HG02610 (cell line): ENCODE results near the gene SPEG.

Source experiments
- ATAC-seq: cut with Tn5 transposase; IDR thresholded peaks from one replicate; pipeline ENCODE4 v1.9.1; 2021; ENCODE audit warnings: mild to moderate bottlenecking, moderate library complexity; ENCODE audit not compliant: unreplicated experiment

Gene SPEG

DNA sequence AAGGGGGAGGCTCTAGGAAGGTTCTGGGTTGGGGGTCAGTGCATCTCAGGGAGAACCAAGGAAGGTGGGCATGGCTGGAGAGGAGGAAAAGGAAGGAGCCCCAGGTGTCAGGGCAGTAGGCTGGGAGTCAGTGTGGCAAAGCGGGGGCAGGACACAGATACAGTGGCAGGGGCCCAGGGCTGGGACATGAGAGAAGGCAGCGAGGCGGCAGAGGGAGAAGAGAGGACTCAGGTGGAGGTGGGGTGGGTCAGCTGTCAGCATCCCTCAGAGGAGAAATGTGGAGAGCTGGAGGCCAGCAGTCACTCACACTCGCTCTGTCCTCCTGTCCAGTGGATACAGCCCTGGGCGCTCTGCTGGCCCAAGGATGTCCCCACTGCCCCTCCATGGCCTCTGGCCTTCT, 58.4 kb downstream of the SPEG start:
- no peak for ATAC-seq

DNA sequence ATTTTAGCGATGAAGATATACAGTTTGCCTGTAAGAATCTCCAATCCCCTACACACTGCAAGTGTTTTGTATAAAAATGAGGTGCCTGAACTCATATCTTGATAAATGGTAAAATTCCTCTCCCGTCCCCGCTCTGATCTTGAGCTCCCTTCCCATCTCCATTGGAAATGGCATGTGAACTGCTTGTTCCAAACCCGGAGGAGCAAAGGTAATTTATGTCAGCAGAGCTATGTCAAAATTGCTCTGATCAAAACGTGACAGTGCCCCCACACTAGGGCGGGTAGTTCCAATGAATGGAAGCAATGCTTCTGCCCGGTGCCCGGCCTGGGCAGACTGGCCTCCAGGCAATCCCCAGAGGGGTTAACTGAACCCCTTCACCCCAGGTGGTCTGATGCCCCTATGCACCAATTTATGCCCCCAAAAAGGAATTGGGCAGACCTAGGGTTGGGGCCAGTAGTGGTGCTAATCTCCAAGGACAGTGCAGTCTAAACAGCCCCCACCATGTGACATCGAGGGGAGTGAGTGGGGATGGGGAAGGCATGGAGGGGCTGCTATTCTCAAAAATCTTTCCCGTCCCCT, 60.4 kb downstream of the SPEG start:
- no peak for ATAC-seq

DNA sequence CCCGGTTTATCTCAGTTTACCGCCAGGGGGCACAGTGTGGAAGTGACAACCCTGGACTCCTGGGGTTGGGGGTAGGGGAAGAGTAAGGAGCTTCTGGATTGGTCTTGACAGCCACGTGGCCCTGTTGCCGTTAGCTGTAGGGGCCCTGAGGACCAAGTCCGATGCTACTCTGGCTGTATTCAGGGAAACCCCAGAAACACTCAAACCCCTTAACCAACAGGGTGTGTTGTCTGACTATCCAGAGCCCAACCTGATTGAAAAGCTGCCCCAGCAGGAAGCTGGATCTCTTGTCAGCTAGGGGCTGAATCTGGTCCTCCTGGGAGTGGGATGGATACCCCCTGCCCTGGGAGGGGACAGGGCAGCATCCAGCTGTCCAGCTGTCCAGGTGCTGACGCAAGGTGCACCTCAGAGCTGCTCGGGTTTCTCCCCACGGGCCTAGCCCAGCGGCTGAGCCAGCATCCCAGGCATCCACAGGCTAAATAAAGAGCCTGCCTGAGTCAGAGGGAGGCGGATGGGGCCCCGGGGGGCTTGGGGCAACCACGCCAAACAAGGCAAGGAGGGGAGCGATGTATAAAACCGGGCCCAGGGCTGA, 61.0 kb downstream of the SPEG start:
- ATAC-seq, result no peak

DNA sequence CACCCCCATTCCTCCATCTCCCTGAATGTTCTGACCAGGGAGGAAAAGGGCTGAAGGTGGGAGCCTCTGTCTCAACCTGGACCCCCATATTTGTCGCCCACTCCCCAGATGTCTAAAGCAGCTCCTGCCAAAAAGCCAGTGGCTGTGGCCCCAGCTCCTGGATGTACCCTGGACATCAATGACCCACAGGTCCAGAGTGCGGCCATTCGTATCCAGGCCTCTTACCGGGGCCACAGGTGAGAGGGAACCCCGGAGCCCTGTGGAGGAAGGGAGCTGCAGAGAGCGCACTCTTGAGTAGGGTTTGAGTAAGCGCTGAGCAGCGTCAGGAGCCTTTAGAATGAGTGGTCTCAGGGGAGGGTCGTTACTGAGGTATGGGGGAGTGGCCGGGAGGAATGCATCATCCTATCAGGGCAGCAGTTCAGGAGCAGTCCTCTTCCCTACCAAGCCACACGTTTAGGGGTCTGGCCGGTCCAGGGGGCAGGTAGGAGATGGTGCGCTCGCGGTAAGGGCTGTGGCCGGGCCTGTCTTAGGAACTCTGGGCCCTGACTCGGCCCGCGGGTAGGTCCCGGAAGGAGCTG, 61.7 kb downstream of the SPEG start:
- ATAC-seq, result no peak

DNA sequence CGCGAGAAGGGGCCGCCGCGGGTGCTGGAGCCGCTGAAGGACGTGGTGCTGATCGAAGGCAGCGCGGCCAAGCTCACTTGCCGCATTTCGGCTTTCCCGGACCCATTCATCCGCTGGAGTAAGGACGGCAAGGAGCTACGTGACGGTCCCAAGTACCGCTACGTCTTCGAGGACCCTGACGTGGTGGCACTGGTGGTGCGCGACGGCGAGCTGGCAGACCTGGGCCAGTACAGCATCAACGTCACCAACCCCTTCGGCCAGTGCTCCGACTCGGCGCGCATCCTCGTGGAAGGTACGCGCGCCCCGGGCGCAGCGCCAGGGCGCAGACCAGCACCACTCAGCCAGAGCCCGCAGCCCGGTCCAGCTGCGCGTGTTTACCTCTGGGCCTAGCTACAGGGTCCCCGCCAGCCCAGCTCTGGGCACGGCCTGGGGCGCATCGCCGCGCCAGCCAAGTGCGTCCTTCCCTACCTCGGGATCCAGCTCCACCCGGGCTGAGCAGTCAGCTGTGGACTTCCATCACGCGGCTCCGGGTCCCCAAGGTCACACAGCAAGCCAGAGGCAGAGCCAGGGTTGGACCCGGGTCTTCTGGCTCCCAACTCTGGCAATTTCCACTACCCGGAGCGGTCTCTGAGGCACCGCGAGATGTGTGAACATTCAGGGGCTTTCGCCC, 62.3 kb downstream of the SPEG start:
- no peak for ATAC-seq

DNA sequence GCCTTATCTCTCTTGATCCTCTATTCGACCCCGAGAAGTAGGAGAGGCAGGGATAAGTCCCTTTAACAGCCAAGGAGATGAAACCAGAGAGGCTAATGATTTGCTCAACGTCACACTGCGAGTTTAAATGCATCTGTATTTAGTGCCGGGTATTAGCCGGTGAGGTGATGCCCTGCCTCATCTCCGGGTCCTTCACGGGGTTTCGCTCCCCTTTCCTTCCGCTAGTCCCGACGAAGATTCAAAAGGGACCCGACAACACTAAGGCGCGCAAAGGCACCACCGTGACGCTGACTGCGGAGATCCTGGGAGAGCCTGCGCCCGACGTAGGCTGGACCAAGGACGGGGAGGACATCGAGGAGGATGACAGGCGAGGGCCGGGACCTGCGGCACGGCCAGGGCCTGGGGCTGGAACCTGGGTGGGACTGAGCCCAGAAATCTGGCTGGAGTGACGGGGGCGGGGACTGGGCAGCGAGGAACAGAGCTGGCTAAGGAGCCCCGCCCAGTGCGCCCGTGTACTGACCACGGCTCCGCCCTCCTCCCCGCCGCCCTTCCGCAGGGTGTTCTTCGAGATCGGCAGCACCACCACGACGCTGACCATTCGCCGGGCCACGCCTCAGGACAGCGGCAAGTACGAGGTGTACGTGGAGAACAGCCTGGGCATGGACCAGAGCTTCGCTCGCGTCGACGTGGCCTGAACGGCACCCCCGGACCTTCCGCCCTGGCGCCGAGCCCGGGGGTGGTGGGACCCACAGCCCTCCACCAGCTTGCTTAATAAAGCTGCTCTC, 63.0 kb downstream of the SPEG start:
- no peak for ATAC-seq

DNA sequence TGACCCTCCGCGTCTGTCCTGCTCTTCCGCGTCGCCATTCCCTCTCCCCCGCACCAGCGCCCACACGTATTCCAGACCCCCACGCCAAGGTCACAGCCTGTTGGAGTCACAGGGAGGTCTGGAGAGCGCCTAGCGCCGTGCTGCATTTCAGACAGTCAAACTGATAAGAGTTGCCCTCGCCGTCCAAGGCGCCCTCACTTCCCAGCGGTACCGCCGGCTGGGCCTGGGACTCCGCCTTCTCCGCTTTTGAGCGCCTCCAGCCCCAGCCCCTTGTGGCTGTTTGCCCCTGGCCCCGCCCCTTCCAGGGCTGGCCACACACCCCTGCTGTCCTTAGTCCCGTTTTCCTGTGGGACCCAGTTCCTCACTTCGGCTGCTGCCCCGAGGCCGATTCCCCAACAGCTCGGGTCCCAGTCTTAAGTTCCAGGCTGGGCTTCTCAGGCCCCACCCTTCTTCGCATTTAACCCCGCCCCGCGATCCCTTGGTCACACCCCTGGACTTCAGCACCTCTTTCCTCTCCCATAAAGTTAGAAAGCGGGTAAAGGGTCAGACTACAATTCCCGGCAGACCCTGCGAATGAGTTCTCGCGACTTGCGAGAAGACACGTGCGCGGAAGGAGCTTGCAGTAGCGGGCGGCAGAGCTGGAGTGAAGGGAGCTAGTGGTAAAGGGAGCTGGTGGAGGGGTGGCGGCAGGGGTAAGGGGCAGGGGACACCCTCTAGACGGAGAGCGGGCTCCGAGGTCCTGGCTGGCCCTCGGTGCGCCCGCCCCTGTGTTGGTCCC, 63.8 kb downstream of the SPEG start, which contains the start of gene GMPPA:
GMPPA (plus strand) TSS at position 612 of the 778 bp plus-strand sequence. CDS start 1,085 bp downstream, outside the sequence.
- peak; percentile 97 for ATAC-seq

DNA sequence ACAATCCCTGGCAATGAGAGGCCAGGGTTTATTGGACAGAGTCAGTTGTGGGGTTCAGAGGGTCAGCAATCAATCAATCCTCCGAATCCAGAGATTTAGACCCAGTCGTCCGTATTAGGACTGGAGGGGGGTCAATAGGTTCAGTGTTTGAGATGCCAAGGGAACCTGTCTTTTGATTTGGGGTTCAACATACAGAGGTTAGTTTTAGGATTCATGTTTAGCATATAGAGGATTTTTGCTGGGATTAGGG, 64.3 kb downstream of the SPEG start:
- no peak for ATAC-seq

DNA sequence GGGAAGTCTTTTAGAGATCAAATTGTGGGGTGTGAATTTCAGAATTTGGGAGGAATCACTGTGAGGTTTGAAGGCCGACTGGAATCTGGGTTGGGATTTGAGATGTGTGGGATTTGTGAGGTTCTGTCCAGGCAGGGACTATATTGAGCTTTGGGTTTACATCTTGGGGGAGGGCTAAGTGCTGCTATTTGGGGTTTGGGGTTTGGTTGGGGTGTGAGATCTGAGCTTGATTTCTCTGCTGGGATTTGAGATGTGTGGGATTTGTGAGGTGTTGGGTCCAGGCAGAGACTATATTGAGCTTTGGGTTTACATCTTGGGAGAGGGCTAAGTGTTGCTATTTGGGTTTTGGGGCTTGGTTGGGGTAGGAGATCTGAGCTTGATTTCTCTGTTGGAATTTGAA, 64.9 kb downstream of the SPEG start:
- no peak for ATAC-seq

DNA sequence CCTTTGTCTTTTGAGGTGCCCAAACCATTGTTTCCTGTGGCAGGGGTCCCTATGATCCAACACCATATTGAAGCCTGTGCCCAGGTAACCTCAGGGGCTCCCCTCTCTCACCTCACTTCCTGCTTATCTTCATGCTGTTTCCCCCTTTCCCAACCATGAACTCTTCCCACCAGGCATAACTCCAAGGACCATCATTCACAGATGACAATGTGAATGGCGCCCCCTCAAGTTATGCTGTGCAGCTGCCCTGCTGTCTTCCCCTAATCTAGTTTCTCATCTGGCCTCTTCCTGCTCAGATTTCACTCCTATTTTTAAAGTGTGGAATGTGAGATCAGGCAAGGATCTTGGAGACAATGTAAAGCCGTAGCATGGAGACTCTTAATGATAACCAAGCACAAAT, 65.5 kb downstream of the SPEG start:
- ATAC-seq, result no peak

DNA sequence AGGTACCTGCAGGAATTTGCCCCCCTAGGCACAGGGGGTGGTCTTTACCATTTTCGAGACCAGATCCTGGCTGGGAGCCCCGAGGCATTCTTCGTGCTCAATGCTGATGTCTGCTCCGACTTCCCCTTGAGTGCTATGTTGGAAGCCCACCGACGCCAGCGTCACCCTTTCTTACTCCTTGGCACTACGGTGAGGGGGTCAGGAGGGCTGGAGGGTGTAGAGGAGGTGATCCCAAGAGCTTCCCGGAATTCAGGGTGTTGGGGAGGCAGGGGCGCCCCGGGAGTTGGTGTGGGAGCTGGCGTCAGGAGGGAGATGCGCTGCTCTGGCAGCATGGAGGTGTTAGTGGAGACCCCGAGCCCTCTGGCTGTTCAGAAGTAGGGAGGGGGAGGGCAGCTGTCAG, 67.2 kb downstream of the SPEG start:
- no peak for ATAC-seq

DNA sequence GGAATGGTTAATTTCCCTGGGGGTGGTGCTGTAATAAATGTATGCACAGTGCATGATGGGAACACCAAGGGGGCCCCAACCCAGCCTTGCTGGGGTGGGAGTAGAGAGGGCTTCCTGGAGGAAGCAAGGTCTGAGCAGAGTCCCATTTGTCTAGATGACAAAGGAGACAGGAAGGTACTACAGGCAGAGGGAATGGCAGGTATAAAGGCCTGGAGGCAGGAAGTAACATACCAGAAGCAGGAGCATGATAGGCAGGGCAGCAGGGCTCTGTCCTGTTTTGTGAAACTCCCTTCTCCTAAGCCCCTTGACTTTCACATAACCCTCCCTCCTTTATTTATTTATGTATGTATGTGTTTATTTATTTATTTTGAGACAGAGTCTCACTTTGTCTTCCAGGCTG, 68.0 kb downstream of the SPEG start:
- ATAC-seq, result no peak

DNA sequence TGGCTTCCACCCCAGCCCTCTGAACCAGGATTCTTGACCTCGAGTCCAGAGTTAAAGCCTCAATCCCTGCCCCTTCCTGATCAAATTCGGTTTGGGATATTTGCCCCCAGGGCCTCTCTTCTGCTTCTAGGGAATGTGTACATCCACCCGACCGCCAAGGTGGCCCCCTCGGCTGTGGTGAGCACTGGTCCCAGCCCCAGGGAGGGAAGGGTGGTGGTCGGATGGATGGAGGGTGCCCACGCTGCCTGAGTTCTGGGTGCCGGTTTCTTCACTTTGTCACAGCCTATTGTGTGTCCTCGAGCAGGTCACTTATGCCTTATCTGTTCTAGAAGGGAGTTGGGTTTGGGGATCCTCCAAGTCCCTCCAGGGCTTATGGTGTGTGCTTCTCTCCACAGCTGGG, 70.9 kb downstream of the SPEG start:
- ATAC-seq, result no peak

DNA sequence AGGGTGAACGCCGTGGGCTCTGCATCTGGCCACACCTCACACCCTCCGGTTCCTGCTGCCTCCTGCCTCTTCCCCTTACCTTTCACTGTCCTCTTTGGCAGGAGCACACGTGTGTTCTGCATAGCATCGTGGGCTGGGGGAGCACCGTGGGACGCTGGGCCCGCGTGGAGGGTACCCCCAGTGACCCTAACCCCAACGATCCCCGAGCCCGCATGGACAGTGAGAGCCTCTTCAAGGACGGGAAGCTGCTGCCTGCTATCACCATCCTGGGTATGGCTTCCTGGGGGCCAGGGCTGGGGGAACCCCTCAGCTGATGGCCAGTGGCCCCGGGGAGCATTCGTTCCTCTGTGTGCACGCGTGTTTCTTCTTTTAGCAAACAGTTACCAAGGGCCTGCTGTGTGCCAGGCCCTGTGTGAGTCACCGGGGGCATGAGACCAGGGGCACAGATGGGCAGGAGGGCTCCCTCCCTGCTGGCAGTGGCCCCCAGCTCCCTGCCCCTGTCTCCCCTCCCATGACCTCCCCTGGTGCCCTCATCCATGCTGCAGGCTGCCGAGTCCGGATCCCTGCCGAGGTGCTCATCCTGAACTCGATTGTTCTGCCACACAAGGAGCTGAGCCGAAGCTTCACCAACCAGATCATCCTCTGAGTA, 71.6 kb downstream of the SPEG start:
- no peak for ATAC-seq

DNA sequence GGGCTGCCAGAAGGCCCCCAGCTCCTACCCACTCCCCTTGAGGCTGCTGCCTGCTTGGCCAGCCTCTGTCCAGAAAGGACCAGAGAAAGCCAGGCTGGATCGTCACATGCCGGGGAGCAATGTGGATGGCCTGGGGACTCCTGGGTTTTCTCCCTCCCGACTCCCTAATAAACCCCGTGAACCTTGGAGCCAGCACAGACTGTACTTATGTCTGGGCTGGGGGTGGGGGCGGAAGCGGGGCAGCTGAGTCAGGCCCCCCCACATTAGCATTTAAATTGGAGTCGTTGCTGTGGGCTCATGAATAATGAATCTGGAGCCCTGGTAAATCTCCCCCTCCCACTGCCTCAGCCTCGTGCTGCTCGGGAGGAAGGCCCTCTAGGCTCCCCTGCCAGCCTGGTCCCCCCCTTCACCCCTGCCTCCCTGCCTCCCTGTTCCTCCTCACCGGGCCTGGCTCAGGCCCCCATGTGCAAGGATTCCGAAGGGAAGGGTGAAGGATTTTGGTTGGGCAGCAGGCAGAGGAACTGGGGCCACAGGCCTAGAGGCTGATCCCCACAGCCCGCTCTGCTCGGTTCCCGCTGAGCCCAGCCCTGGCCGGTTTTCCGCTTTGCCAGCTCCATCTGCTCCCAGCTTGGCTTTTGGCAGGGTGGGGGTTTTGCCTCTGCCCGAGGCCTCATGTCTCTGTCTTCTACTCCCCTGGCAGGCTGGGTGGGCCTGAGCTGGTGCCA, 72.3 kb downstream of the SPEG start:
- ATAC-seq, result no peak

DNA sequence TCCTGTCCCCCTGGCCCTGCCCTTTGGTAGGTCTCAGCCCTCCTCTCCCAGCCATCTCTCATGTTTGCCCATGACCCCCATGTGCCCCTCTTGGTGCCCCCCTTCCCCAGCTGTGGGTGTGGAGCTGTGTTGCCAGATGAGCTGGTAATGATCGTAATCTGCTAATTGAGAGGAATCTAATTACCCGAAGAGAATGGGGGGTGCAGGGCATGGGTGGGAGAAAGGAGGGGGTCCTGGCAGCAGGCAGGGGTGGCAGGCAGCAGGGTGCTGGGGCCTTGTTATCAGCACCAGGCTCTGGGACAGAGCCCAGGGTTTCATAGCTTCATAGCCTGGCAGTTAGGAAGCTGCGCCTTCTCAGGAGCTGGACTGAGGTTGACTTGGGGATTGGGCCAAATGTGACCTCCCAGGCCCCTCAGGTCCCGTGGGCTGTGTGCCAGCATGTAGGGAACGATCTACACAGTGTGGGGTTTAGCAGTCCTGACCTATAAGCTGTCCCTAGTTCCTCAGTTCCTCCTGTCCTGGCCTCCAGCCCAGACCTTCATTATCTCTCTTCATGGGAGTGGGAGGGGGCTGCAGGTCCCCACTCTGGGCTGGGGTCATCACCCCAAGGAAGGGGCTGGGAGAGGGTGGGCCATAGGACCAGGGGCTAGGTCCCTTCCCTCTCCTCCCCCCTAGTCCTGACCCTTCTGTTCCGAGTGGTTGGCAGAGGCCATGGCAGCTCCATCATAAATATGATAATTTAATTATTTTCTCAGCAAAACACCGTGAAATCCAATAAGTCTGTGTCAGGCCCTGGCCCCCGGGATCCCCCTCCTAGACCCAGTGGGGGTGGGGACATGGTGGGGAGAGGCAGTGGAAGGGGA, 73.2 kb downstream of the SPEG start:
- ATAC-seq, result no peak

DNA sequence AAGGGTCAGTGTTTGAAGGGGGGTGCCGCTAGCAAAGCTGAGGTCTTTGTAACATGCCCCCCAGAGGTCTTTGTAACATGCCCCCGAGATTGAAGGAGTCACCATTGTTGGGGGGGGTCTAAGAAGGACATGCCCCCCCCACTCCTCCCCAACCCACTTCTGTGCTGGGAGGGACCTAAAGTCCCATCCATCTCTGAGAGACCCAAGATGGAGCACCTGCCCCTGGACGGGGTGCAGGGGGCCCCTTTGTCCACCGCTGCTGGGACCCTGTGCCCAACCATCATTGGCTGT, 73.7 kb downstream of the SPEG start:
- ATAC-seq, result no peak

DNA sequence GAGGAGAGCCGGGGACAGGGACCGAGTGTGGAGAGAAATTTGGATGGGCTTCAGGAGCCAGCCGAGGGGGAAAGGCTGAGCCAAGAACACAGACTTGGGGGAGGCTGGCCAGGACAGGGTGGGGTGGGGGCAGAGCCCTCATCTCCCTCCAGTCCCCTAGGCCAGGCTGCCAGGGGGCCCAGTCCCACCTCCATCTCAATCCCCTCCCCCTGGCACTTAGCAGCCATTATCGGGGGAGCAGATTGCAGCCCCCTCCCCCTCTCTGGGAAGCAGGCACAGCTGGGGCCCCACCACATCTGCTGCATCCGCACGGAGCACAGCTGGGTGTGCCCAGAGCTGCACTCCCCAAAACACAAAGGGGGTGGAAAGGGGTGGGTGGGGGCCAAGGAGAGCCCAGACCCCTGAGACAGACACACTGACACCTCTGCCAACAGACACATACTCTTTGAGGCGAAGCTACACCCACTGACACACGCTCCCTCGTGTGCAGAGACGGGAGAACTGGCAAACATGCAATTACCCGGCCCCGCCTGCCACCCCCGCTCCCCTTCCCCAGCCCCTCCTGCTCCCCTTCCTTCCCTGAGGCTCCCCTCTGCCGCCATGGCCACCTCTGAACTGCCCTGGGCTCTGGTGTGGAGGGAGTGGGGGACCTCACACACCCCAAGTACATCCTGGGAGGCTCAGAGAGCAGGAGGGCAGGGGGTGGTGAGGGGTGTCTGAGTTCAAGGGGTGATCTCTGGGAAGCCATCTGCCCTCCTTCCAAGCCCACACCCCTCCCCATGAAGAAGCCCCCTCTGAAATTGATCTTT, 74.5 kb downstream of the SPEG start:
- ATAC-seq, result peak; percentile 14
